ENCODE data around the gene ARIH2.

ARIH2 gene

GRCh38 chr3:48929358-48930035, 10.9 kb downstream of the ARIH2 start:
- Histone ChIP-seq H3K27me3 (ENCODE audit: control insufficient read depth in 1 of 2, insufficient read depth in 2 of 2, low read length in 2 of 2) (no peaks in the 10 kb centered on the region), H3K4me3 (ENCODE audit: low read length in 2 of 2) (peak overlapping the region in 1 of 2 donors; percentile 32), H3K9ac (ENCODE audit: low read length in 2 of 2) (no peak overlapping the region), H3K4me1 (ENCODE audit: control insufficient read depth, insufficient read depth, low read length) (peaks cover 11% of the 10 kb centered on the region), H3K36me3 (ENCODE audit: control insufficient read depth in 2 of 2, insufficient read depth in 2 of 2, low read length in 2 of 2) (peaks cover 14 to 19% of the 10 kb centered on the region in 2 donors), H3K9me3 (ENCODE audit: control insufficient read depth in 2 of 2, low read length in 2 of 2) (no peaks in the 10 kb centered on the region), H3K27ac (ENCODE audit: low read length) (no peak overlapping the region)

GRCh38 chr3:48930590-48930989, 11.9 kb downstream of the ARIH2 start:
- Histone ChIP-seq H3K9me3 (ENCODE audit: control insufficient read depth in 2 of 2, low read length in 2 of 2) (no peaks in the 10 kb centered on the region), H3K9ac (ENCODE audit: low read length in 2 of 2) (no peak overlapping the region), H3K4me3 (ENCODE audit: low read length in 2 of 2) (no peak overlapping the region), H3K27me3 (ENCODE audit: control insufficient read depth in 1 of 2, insufficient read depth in 2 of 2, low read length in 2 of 2) (no peaks in the 10 kb centered on the region), H3K36me3 (ENCODE audit: control insufficient read depth in 2 of 2, insufficient read depth in 2 of 2, low read length in 2 of 2) (peaks cover 20% of the 10 kb centered on the region in 2 donors), H3K27ac (ENCODE audit: low read length) (no peak overlapping the region), H3K4me1 (ENCODE audit: control insufficient read depth, insufficient read depth, low read length) (peaks cover 11% of the 10 kb centered on the region)

GRCh38 chr3:48931944-48932580, 13.4 kb downstream of the ARIH2 start:
- Histone ChIP-seq H3K27me3 (ENCODE audit: control insufficient read depth in 1 of 2, insufficient read depth in 2 of 2, low read length in 2 of 2) (no peaks in the 10 kb centered on the region), H3K9ac (ENCODE audit: low read length in 2 of 2) (no peak overlapping the region), H3K4me1 (ENCODE audit: control insufficient read depth, insufficient read depth, low read length) (peaks cover 7% of the 10 kb centered on the region), H3K9me3 (ENCODE audit: control insufficient read depth in 2 of 2, low read length in 2 of 2) (no peaks in the 10 kb centered on the region), H3K4me3 (ENCODE audit: low read length in 2 of 2) (no peak overlapping the region), H3K36me3 (ENCODE audit: control insufficient read depth in 2 of 2, insufficient read depth in 2 of 2, low read length in 2 of 2) (peaks cover 17 to 23% of the 10 kb centered on the region in 2 donors), H3K27ac (ENCODE audit: low read length) (no peak overlapping the region)

- Histone ChIP-seq H3K36me3 (ENCODE audit: control insufficient read depth in 2 of 2, insufficient read depth in 2 of 2, low read length in 2 of 2) (peaks cover 10 to 19% of the 10 kb centered on the region in 2 donors), H3K27me3 (ENCODE audit: control insufficient read depth in 1 of 2, insufficient read depth in 2 of 2, low read length in 2 of 2) (no peaks in the 10 kb centered on the region), H3K4me1 (ENCODE audit: control insufficient read depth, insufficient read depth, low read length) (no peaks in the 10 kb centered on the region), H3K27ac (ENCODE audit: low read length) (no peak overlapping the region), H3K9me3 (ENCODE audit: control insufficient read depth in 2 of 2, low read length in 2 of 2) (no peaks in the 10 kb centered on the region), H3K9ac (ENCODE audit: low read length in 2 of 2) (no peak overlapping the region), H3K4me3 (ENCODE audit: low read length in 2 of 2) (no peak overlapping the region)
Observed at GRCh38 chr3:48934333-48934991, 15.8 kb downstream of the ARIH2 start.

GRCh38 chr3:48935530-48935929, 16.9 kb downstream of the ARIH2 start:
- no peak overlapping the region for H3K27ac ChIP-seq (ENCODE audit: low read length)
- peaks cover 10 to 16% of the 10 kb centered on the region in 2 donors for H3K36me3 ChIP-seq (ENCODE audit: control insufficient read depth in 2 of 2, insufficient read depth in 2 of 2, low read length in 2 of 2)
- H3K27me3 ChIP-seq (ENCODE audit: control insufficient read depth in 1 of 2, insufficient read depth in 2 of 2, low read length in 2 of 2), result no peaks in the 10 kb centered on the region
- no peak overlapping the region for H3K9ac ChIP-seq (ENCODE audit: low read length in 2 of 2)
- no peak overlapping the region for H3K4me3 ChIP-seq (ENCODE audit: low read length in 2 of 2)
- no peaks in the 10 kb centered on the region for H3K4me1 ChIP-seq (ENCODE audit: control insufficient read depth, insufficient read depth, low read length)
- H3K9me3 ChIP-seq (ENCODE audit: control insufficient read depth in 2 of 2, low read length in 2 of 2), result no peaks in the 10 kb centered on the region

GRCh38 chr3:48938156-48938555, 19.5 kb downstream of the ARIH2 start:
- H3K4me3 ChIP-seq (ENCODE audit: low read length in 2 of 2), result no peak overlapping the region
- no peaks in the 10 kb centered on the region for H3K27me3 ChIP-seq (ENCODE audit: control insufficient read depth in 1 of 2, insufficient read depth in 2 of 2, low read length in 2 of 2)
- H3K36me3 ChIP-seq (ENCODE audit: control insufficient read depth in 2 of 2, insufficient read depth in 2 of 2, low read length in 2 of 2), result peaks cover 5 to 16% of the 10 kb centered on the region in 2 donors
- H3K4me1 ChIP-seq (ENCODE audit: control insufficient read depth, insufficient read depth, low read length), result no peaks in the 10 kb centered on the region
- H3K9me3 ChIP-seq (ENCODE audit: control insufficient read depth in 2 of 2, low read length in 2 of 2), result no peaks in the 10 kb centered on the region
- no peak overlapping the region for H3K9ac ChIP-seq (ENCODE audit: low read length in 2 of 2)
- H3K27ac ChIP-seq (ENCODE audit: low read length), result no peak overlapping the region

GRCh38 chr3:48938689-48939088, 20.0 kb downstream of the ARIH2 start:
- H3K27ac ChIP-seq (ENCODE audit: low read length), result no peak overlapping the region
- H3K27me3 ChIP-seq (ENCODE audit: control insufficient read depth in 1 of 2, insufficient read depth in 2 of 2, low read length in 2 of 2), result no peaks in the 10 kb centered on the region
- H3K4me1 ChIP-seq (ENCODE audit: control insufficient read depth, insufficient read depth, low read length), result no peaks in the 10 kb centered on the region
- no peak overlapping the region for H3K4me3 ChIP-seq (ENCODE audit: low read length in 2 of 2)
- H3K36me3 ChIP-seq (ENCODE audit: control insufficient read depth in 2 of 2, insufficient read depth in 2 of 2, low read length in 2 of 2), result peaks cover 6 to 14% of the 10 kb centered on the region in 2 donors
- no peaks in the 10 kb centered on the region for H3K9me3 ChIP-seq (ENCODE audit: control insufficient read depth in 2 of 2, low read length in 2 of 2)
- no peak overlapping the region for H3K9ac ChIP-seq (ENCODE audit: low read length in 2 of 2)

- Histone ChIP-seq H3K9me3 (ENCODE audit: control insufficient read depth in 2 of 2, low read length in 2 of 2) (no peaks in the 10 kb centered on the region), H3K36me3 (ENCODE audit: control insufficient read depth in 2 of 2, insufficient read depth in 2 of 2, low read length in 2 of 2) (peaks cover 3 to 7% of the 10 kb centered on the region in 2 donors), H3K27ac (ENCODE audit: low read length) (no peak overlapping the region), H3K4me3 (ENCODE audit: low read length in 2 of 2) (no peak overlapping the region), H3K27me3 (ENCODE audit: control insufficient read depth in 1 of 2, insufficient read depth in 2 of 2, low read length in 2 of 2) (no peaks in the 10 kb centered on the region), H3K9ac (ENCODE audit: low read length in 2 of 2) (no peak overlapping the region), H3K4me1 (ENCODE audit: control insufficient read depth, insufficient read depth, low read length) (no peaks in the 10 kb centered on the region)
Observed at GRCh38 chr3:48945432-48945831, 26.8 kb downstream of the ARIH2 start.

- Histone ChIP-seq H3K27ac (ENCODE audit: low read length) (no peak overlapping the region), H3K9ac (ENCODE audit: low read length in 2 of 2) (no peak overlapping the region), H3K27me3 (ENCODE audit: control insufficient read depth in 1 of 2, insufficient read depth in 2 of 2, low read length in 2 of 2) (no peaks in the 10 kb centered on the region), H3K9me3 (ENCODE audit: control insufficient read depth in 2 of 2, low read length in 2 of 2) (no peaks in the 10 kb centered on the region), H3K36me3 (ENCODE audit: control insufficient read depth in 2 of 2, insufficient read depth in 2 of 2, low read length in 2 of 2) (peaks cover 3 to 7% of the 10 kb centered on the region in 2 donors), H3K4me3 (ENCODE audit: low read length in 2 of 2) (no peak overlapping the region), H3K4me1 (ENCODE audit: control insufficient read depth, insufficient read depth, low read length) (no peaks in the 10 kb centered on the region)
Observed at GRCh38 chr3:48945891-48946549, 27.4 kb downstream of the ARIH2 start.

GRCh38 chr3:48949376-48949717, 30.7 kb downstream of the ARIH2 start:
- Histone ChIP-seq H3K9ac (ENCODE audit: low read length in 2 of 2) (peak overlapping the region; percentile 21 to 38), H3K4me3 (ENCODE audit: low read length in 2 of 2) (peak overlapping the region; percentile 4 to 59), H3K27ac (ENCODE audit: low read length) (no peak overlapping the region), H3K27me3 (ENCODE audit: control insufficient read depth in 1 of 2, insufficient read depth in 2 of 2, low read length in 2 of 2) (no peaks in the 10 kb centered on the region), H3K9me3 (ENCODE audit: control insufficient read depth in 2 of 2, low read length in 2 of 2) (no peaks in the 10 kb centered on the region), H3K4me1 (ENCODE audit: control insufficient read depth, insufficient read depth, low read length) (no peaks in the 10 kb centered on the region), H3K36me3 (ENCODE audit: control insufficient read depth in 2 of 2, insufficient read depth in 2 of 2, low read length in 2 of 2) (peaks cover 4 to 5% of the 10 kb centered on the region in 2 donors)

All from stomach smooth muscle (tissue), 2 donors.